ENCODE measurements around the gene TP53.
"Not testable (repeated sequence)": the region's sequence is repeated elsewhere in the genome, so short reads cannot be mapped to it uniquely, and the experiment has no call there.

Gene TP53

GRCh38 chr17:7629939-7630571 lies 57.2 kb downstream of the TP53 start, which contains the start of gene SHBG:
SHBG (plus strand) TSS chr17:7630135; CDS start chr17:7630173, 38 bp downstream.
- H3K4me3 ChIP-seq (ENCODE audit: low read depth, low read length): no peak within 1 kb of the TSS
- DNase-seq (ENCODE audit: low read depth): no peak
- no peak for TF ChIP-seq CTCF (IDR thresholded peaks at IDR 0.05; ENCODE audit: control insufficient read depth, extremely low read depth, insufficient read depth)

- peak within 1 kb of the TSS; percentile 90 for H3K4me3 ChIP-seq (ENCODE audit: low read depth, low read length)
- TF ChIP-seq CTCF (IDR thresholded peaks at IDR 0.05; ENCODE audit: control insufficient read depth, extremely low read depth, insufficient read depth): no peak
Observed at GRCh38 chr17:7627250-7628121, 59.8 kb downstream of the TP53 start, which contains the start of gene SAT2. SAT2 (minus strand) TSS chr17:7627821; CDS start chr17:7627635, 186 bp downstream.

GRCh38 chr17:7626956-7627249 lies 60.4 kb downstream of the TP53 start:
- no peak for DNase-seq (ENCODE audit: low read depth)
- peak overlapping the region; percentile 90 for H3K4me3 ChIP-seq (ENCODE audit: low read depth, low read length)
- no peak for TF ChIP-seq CTCF (IDR thresholded peaks at IDR 0.05; ENCODE audit: control insufficient read depth, extremely low read depth, insufficient read depth)

More at GRCh38 chr17:7627250-7628121, 59.8 kb downstream of the TP53 start, which contains the start of gene SAT2:
- DNase-seq (ENCODE audit: low read depth): peak; percentile 83

GRCh38 chr17:7626307-7626706 lies 61.0 kb downstream of the TP53 start:
- DNase-seq (ENCODE audit: low read depth): no peak
- H3K4me3 ChIP-seq (ENCODE audit: low read depth, low read length): peak overlapping the region; percentile 90

GRCh38 chr17:7625749-7626148 lies 61.5 kb downstream of the TP53 start:
- DNase-seq (ENCODE audit: low read depth); H3K4me3 ChIP-seq (ENCODE audit: low read depth, low read length): not testable (repeated sequence)

More at GRCh38 chr17:7626307-7626706, 61.0 kb downstream of the TP53 start:
- no peak for TF ChIP-seq CTCF (IDR thresholded peaks at IDR 0.05; ENCODE audit: control insufficient read depth, extremely low read depth, insufficient read depth)

GRCh38 chr17:7623661-7624060 lies 63.6 kb downstream of the TP53 start:
- DNase-seq (ENCODE audit: low read depth): no peak
- H3K4me3 ChIP-seq (ENCODE audit: low read depth, low read length): no peak overlapping the region
- TF ChIP-seq CTCF (IDR thresholded peaks at IDR 0.05; ENCODE audit: control insufficient read depth, extremely low read depth, insufficient read depth): no peak

- DNase-seq (ENCODE audit: low read depth): no peak
- TF ChIP-seq CTCF (IDR thresholded peaks at IDR 0.05; ENCODE audit: control insufficient read depth, extremely low read depth, insufficient read depth): no peak
Observed at GRCh38 chr17:7620835-7621234, 66.5 kb downstream of the TP53 start.

More at GRCh38 chr17:7620835-7621234, 66.5 kb downstream of the TP53 start:
- H3K4me3 ChIP-seq (ENCODE audit: low read depth, low read length): no peak overlapping the region

Measured in LNCaP clone FGC (cell line).